Tibial nerve (tissue), 4 donors: ENCODE data around the gene KRT2. TPM values are rescaled to one million over a fixed set of nuclear protein-coding genes. Genes with fewer than 3 reads are reported as not detected.

Experiments
- DNase-seq, 2 donors: peaks; one replicate each; pipeline ENCODE4 v3.0.0-alpha.2; 2019; ENCODE audit warnings: low spot score in 2 of 2
- H3K27ac ChIP-seq, 4 donors: fragments of 200-600 bp; sonication (generic) in 3 of 4; one replicate each; pipeline ENCODE4 v1.5.1; 2017 to 2019; ENCODE audit warnings: mild to moderate bottlenecking in 1 of 4
- H3K27me3 ChIP-seq, 2 donors: fragments of 200-600 bp; sonication (generic) in 1 of 2; one replicate each; pipeline versions ENCODE4 v1.5.1 to v1.6.0; 2017 to 2019
- H3K36me3 ChIP-seq, 3 donors: fragments of 200-600 bp; sonication (generic); one replicate each; pipeline ENCODE4 v1.5.1; 2018 to 2019
- H3K4me1 ChIP-seq, 4 donors: fragments of 200-600 bp; sonication (generic) in 3 of 4; one replicate each; pipeline ENCODE4 v1.5.1; 2017 to 2019
- H3K4me3 ChIP-seq, 4 donors: fragments of 200-600 bp; sonication (generic) in 3 of 4; one replicate each; pipeline ENCODE4 v1.5.1; 2017 to 2019; ENCODE audit warnings: mild to moderate bottlenecking in 1 of 4, moderate library complexity in 1 of 4
- H3K9me3 ChIP-seq, 4 donors: fragments of 200-600 bp; sonication (generic) in 3 of 4; one replicate each; pipeline ENCODE4 v1.5.1; 2017 to 2019
- EP300 ChIP-seq, 2 donors: sonication (generic); formaldehyde crosslinking; IDR thresholded peaks; one replicate each; pipeline ENCODE4 v1.6.1; 2017; ENCODE audit warnings: antibody characterized with exemption in 2 of 2, mild to moderate bottlenecking in 1 of 2
- POLR2A ChIP-seq, 2 donors: fragments of 450-650 bp; IDR thresholded peaks; one replicate each; pipeline ENCODE4 v1.6.1; 2017; ENCODE audit warnings: antibody characterized with exemption in 2 of 2, mild to moderate bottlenecking in 2 of 2, moderate library complexity in 2 of 2
- WGBS, 2 donors: methylation state at CpG; one replicate each; pipeline ENCODE4 v1.1.5; 2018; 5-methylcytosine and 5-hydroxymethylcytosine counted together
- total RNA-seq, 4 donors: library from RNA; depleted of rRNA; stranded (reverse); fragments of >200 nt; gene quantifications; one replicate each; pipeline ENCODE4 v1.1.0, GENCODE V29; 2016
- TF ChIP-seq, protein P1 (sequence below), 5 experiments: fragments of 200-600 bp in 3 of 5; fragments of 450-650 bp in 2 of 5; sonication (generic) in 3 of 5; IDR thresholded peaks; one replicate each; pipeline ENCODE4 v1.5.1; 2016 to 2019; ENCODE audit warnings: antibody characterized with exemption in 5 of 5, mild to moderate bottlenecking in 3 of 5, moderate library complexity in 2 of 5

The KRT2 gene
- total RNA-seq, 4 donors from 2014 or later: not detected

DNA sequence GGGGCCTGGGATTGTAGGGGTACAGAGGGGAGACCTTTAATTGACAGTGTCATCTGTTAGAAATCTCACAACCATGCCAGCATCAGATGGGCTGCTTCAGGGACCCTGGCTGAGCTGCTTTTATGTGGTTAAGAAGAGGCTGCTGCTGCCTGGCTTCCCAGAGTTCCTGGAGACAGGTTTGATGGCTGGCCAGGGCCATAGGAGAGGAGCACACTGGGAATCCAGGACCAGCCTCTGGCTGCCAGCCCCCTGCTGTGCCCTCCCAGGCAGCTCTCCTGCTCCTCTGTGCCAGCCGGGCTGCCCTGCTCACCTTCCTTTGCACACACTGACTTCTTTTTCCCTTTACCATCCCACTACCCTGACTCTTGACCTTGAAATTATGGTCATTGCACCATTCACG lies 33.1 kb downstream of the KRT2 start:
- no peak for DNase-seq
- H3K4me3 ChIP-seq: no peak overlapping the region
- no peaks in the 10 kb centered on the region for H3K9me3 ChIP-seq
- H3K36me3 ChIP-seq: no peaks in the 10 kb centered on the region
- H3K27ac ChIP-seq: no peak overlapping the region
- no peaks in the 10 kb centered on the region for H3K27me3 ChIP-seq
- no peaks in the 10 kb centered on the region for H3K4me1 ChIP-seq
- 48 to 54% methylated on average over 2 of the region's 2 CpGs for WGBS, 2 donors
- TF ChIP-seq EP300 (IDR thresholded peaks at IDR 0.05) (no peak), POLR2A (IDR thresholded peaks at IDR 0.05) (no peak)
- TF ChIP-seq, protein P1, sequence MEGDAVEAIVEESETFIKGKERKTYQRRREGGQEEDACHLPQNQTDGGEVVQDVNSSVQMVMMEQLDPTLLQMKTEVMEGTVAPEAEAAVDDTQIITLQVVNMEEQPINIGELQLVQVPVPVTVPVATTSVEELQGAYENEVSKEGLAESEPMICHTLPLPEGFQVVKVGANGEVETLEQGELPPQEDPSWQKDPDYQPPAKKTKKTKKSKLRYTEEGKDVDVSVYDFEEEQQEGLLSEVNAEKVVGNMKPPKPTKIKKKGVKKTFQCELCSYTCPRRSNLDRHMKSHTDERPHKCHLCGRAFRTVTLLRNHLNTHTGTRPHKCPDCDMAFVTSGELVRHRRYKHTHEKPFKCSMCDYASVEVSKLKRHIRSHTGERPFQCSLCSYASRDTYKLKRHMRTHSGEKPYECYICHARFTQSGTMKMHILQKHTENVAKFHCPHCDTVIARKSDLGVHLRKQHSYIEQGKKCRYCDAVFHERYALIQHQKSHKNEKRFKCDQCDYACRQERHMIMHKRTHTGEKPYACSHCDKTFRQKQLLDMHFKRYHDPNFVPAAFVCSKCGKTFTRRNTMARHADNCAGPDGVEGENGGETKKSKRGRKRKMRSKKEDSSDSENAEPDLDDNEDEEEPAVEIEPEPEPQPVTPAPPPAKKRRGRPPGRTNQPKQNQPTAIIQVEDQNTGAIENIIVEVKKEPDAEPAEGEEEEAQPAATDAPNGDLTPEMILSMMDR (IDR thresholded peaks at IDR 0.05): no peak

DNA sequence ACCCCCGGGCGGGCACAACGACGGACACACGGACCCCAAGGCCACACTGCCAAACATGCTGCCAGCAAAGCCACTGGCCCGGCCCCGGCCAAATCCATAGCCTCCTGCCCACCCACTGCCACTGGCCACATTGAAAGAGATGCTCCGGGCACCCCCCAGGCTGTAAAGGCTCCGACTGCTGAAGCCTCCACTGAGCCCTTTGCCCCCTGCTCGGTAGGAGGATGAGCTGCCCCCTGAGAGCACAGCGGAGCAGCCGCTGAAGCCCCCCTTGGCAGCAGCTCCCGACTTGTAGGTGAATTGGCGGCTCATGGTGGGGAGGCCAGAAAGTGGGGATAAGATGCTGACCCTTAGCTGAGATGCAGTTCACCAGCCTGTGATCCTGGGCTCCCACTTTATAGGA lies 33.8 kb downstream of the KRT2 start, which contains the start of gene KRT73:
Gene KRT73, minus strand, starts transcription at position 344 of the 400 bp plus-strand sequence. Its CDS starts 35 bp downstream, at position 309.
- Histone ChIP-seq H3K9me3 (no peaks in the 10 kb centered on the region), H3K4me3 (no peak within 1 kb of the TSS), H3K36me3 (no peaks in the 10 kb centered on the region), H3K4me1 (no peaks in the 10 kb centered on the region), H3K27me3 (no peaks in the 10 kb centered on the region), H3K27ac (no peak within 1 kb of the TSS)
- WGBS, 2 donors: 65 to 93% methylated on average over 6 to 9 of the region's 14 CpGs
- no peak for DNase-seq
- TF ChIP-seq POLR2A (IDR thresholded peaks at IDR 0.05): no peak
- TF ChIP-seq, protein P1 (IDR thresholded peaks at IDR 0.05): no peak
- no peak for TF ChIP-seq EP300 (IDR thresholded peaks at IDR 0.05)

DNA sequence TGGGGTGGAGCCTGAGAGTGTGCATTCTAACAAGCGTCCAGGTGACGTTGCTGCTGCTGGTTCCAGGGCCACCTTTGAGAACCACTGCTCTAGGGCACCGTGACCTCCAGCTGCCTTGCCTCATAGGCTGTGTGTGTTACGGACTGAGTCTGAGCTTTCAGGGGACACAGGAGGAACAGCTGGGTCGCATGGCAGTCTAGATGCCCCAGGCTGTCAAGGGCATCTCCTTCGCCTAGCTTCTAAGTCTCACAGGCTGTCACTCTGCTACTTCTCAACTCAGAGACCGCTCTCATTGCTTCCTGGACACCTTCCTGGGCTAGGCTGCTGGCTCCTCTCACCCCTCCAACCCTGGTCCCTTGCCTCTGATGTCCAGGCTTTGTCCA lies 34.6 kb downstream of the KRT2 start:
- TF ChIP-seq EP300 (IDR thresholded peaks at IDR 0.05) (no peak), POLR2A (IDR thresholded peaks at IDR 0.05) (no peak)
- TF ChIP-seq, protein P1 (IDR thresholded peaks at IDR 0.05): no peak
- Histone ChIP-seq H3K36me3 (no peaks in the 10 kb centered on the region), H3K9me3 (no peaks in the 10 kb centered on the region), H3K27me3 (no peaks in the 10 kb centered on the region), H3K27ac (no peak overlapping the region), H3K4me1 (no peaks in the 10 kb centered on the region), H3K4me3 (no peak overlapping the region)
- no peak for DNase-seq
- whole genome bisulfite sequencing, 2 donors: 84 to 87% methylated on average over 7 of the region's 7 CpGs

DNA sequence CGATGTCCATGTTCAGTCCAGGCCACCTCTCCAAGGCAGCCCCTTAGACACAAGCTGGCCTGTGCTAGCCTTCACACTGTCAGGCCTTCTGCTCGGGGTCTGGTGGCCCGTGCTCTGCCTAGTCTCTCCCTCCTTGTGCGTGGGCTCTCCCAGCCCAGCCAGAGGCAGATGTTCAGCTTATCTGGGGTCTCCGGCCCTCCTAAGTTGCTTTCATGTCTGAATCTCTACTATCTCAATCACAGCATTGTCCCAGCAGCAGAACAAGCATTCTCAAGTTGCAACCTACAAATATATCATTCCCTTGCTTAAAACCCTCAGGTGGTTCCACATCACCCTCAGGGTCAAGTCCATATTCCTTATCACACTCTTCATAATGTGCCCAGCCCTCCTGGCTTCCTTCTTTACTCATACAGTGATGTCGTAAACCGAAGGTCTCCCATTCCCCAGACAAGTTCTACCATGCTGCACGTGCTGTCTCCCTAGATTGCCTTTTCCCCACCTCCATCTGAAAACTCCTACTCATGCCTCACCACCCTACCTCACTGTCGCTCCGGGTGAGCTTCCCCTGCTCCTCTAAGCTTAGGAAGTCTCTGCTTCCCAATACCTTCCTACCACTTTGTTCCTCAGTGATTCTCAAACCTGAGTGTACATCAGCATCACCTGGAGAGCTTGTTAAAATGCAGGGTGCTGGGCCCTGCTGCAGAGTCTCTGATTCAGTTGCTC lies 35.2 kb downstream of the KRT2 start:
- Histone ChIP-seq H3K36me3 (no peaks in the 10 kb centered on the region), H3K27me3 (no peaks in the 10 kb centered on the region), H3K27ac (no peak overlapping the region), H3K4me1 (no peaks in the 10 kb centered on the region), H3K9me3 (no peaks in the 10 kb centered on the region), H3K4me3 (no peak overlapping the region)
- WGBS, 2 donors: 84 to 89% methylated on average over 10 of the region's 10 CpGs
- TF ChIP-seq EP300 (IDR thresholded peaks at IDR 0.05) (no peak), POLR2A (IDR thresholded peaks at IDR 0.05) (no peak)
- TF ChIP-seq, protein P1 (IDR thresholded peaks at IDR 0.05): no peak
- no peak for DNase-seq

DNA sequence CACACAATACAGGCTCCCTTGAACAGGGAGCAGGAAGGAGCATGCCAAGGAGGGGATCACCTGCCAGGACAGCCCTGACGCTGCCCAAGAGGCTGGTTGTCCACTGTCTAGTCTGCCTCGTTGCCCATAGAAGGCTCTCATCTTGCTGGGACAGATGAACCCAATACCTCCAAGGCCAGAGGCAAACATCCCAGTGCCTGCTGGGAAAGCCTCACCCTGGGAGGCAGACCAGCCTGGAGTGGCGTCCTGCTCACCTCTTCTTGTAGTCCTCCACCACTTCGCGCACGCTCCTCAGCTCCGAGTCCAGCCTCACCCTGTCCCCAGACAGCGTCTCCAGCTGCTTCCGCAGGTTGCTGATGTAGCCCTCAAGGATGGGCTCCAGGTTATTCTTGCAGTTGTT lies 36.1 kb downstream of the KRT2 start:
- Histone ChIP-seq H3K9me3 (no peaks in the 10 kb centered on the region), H3K4me3 (no peak overlapping the region), H3K27ac (no peak overlapping the region), H3K36me3 (no peaks in the 10 kb centered on the region), H3K4me1 (no peaks in the 10 kb centered on the region), H3K27me3 (peaks cover 0 to under 1% of the 10 kb centered on the region in 2 donors)
- no peak for TF ChIP-seq EP300 (IDR thresholded peaks at IDR 0.05)
- TF ChIP-seq, protein P1 (IDR thresholded peaks at IDR 0.05): no peak
- no peak for TF ChIP-seq POLR2A (IDR thresholded peaks at IDR 0.05)
- DNase-seq: no peak
- 86 to 88% methylated on average over 9 of the region's 9 CpGs for WGBS, 2 donors
